CD14-positive monocyte (primary cell): Measurements from ENCODE around the gene MUC5B. TPM values are rescaled to one million over a fixed set of nuclear protein-coding genes. Genes with fewer than 3 reads are reported as not detected.

Source experiments
- DNase-seq, 3 donors: peaks; one replicate each; pipeline ENCODE4 v3.0.0-alpha.2; 2011 to 2022
- H2AFZ ChIP-seq: 2 replicates; pipeline ENCODE4 v1.6.0; 2012; ENCODE audit warnings: mild to moderate bottlenecking, low read depth, low read length, inconsistent platforms; ENCODE audit not compliant: insufficient read depth, poor library complexity, severe bottlenecking
- H3K27ac ChIP-seq, 2 donors: 1 replicate in 1 of 2; 2 replicates in 1 of 2; pipeline ENCODE4 v1.5.1; 2012 to 2013; ENCODE audit warnings: low read length in 2 of 2, control low read depth in 1 of 2, inconsistent platforms in 1 of 2, low read depth in 1 of 2, mild to moderate bottlenecking in 1 of 2
- H3K27me3 ChIP-seq, 2 donors: one replicate each; pipeline versions ENCODE4 v1.6.0 to v1.6.1; 2011 to 2013; ENCODE audit warnings: low read length in 2 of 2; ENCODE audit not compliant: control insufficient read depth in 2 of 2, insufficient read depth in 2 of 2
- H3K36me3 ChIP-seq, 2 donors: replicated peaks in 1 of 2; 1 replicate in 1 of 2; 2 replicates in 1 of 2; pipeline versions ENCODE4 v1.5.1 to v1.6.1; 2012 to 2013; ENCODE audit warnings: low read length in 2 of 2, control low read depth in 1 of 2, inconsistent platforms in 1 of 2, mild to moderate bottlenecking in 1 of 2; ENCODE audit not compliant: insufficient read depth in 2 of 2, control insufficient read depth in 1 of 2
- H3K4me1 ChIP-seq, 2 donors: 1 replicate in 1 of 2; 2 replicates in 1 of 2; pipeline versions ENCODE4 v1.5.1 to v1.6.1; 2012 to 2013; ENCODE audit warnings: low read length in 2 of 2, control low read depth in 1 of 2, inconsistent platforms in 1 of 2, mild to moderate bottlenecking in 1 of 2, moderate library complexity in 1 of 2; ENCODE audit not compliant: insufficient read depth in 2 of 2, control insufficient read depth in 1 of 2
- H3K4me2 ChIP-seq: replicated peaks from 2 replicates; pipeline ENCODE3; 2012; ENCODE audit warnings: low read length, moderate library complexity, mild to moderate bottlenecking; ENCODE audit not compliant: poor library complexity, severe bottlenecking; ENCODE audit errors: extremely low read depth
- H3K4me3 ChIP-seq, 3 experiments: fragments of 200-600 bp in 1 of 3; sonication (generic) in 1 of 3; replicated peaks in 1 of 3; 1 replicate in 2 of 3; 2 replicates in 1 of 3; pipeline ENCODE4 v1.5.1; 2011 to 2013; ENCODE audit warnings: low read length in 3 of 3, mild to moderate bottlenecking in 3 of 3, control low read depth in 2 of 3, low read depth in 2 of 3, inconsistent platforms in 1 of 3, moderate library complexity in 1 of 3
- H3K79me2 ChIP-seq: 2 replicates; pipeline ENCODE4 v1.6.0; 2012; ENCODE audit warnings: mild to moderate bottlenecking, control low read depth, inconsistent platforms, low read length, moderate library complexity; ENCODE audit not compliant: insufficient read depth
- H3K9ac ChIP-seq: 2 replicates; pipeline ENCODE4 v1.6.0; 2017; ENCODE audit warnings: low read length, mild to moderate bottlenecking; ENCODE audit not compliant: insufficient read depth, poor library complexity, severe bottlenecking
- H3K9me3 ChIP-seq, 2 donors: replicated peaks in 1 of 2; 1 replicate in 1 of 2; 2 replicates in 1 of 2; pipeline versions ENCODE4 v1.5.1 to v1.6.1; 2012 to 2013; ENCODE audit warnings: low read length in 2 of 2, control low read depth in 1 of 2; ENCODE audit not compliant: control insufficient read depth in 1 of 2, insufficient read depth in 1 of 2
- H4K20me1 ChIP-seq: 2 replicates; pipeline ENCODE4 v1.6.0; 2012; ENCODE audit warnings: mild to moderate bottlenecking, low read length, control low read depth, moderate library complexity; ENCODE audit not compliant: insufficient read depth
- H3K27ac Mint-ChIP-seq, 7 donors: one replicate each; pipeline ENCODE4 v1.8.0; 2020; ENCODE audit warnings: mild to moderate bottlenecking in 7 of 7, mixed read lengths in 7 of 7, moderate library complexity in 6 of 7, inconsistent platforms in 2 of 7
- H3K27me3 Mint-ChIP-seq, 3 donors: one replicate each; pipeline ENCODE4 v1.8.0; 2021 to 2022; ENCODE audit warnings: low read depth in 3 of 3, mild to moderate bottlenecking in 3 of 3, mixed read lengths in 3 of 3, moderate library complexity in 3 of 3, inconsistent platforms in 1 of 3
- H3K36me3 Mint-ChIP-seq, 2 donors: one replicate each; pipeline ENCODE4 v1.8.0; 2020; ENCODE audit warnings: mixed read lengths in 2 of 2, inconsistent platforms in 1 of 2, mild to moderate bottlenecking in 1 of 2
- H3K4me1 Mint-ChIP-seq: one replicate; pipeline ENCODE4 v1.8.0; 2020; ENCODE audit warnings: mild to moderate bottlenecking, mixed read lengths
- H3K4me3 Mint-ChIP-seq, 2 donors: one replicate each; pipeline ENCODE4 v1.8.0; 2020; ENCODE audit warnings: mild to moderate bottlenecking in 2 of 2, mixed read lengths in 2 of 2, moderate library complexity in 1 of 2
- H3K9me3 Mint-ChIP-seq, 7 donors: one replicate each; pipeline ENCODE4 v1.8.0; 2020 to 2022; ENCODE audit warnings: mixed read lengths in 7 of 7, mild to moderate bottlenecking in 6 of 7, moderate library complexity in 6 of 7, inconsistent platforms in 2 of 7
- WGBS: methylation state at CpG from one replicate; pipeline ENCODE4 v1.1.5; 2013; ENCODE audit warnings: missing lambda C conversion rate; ENCODE audit not compliant: insufficient coverage; 5-methylcytosine and 5-hydroxymethylcytosine counted together
- intact Hi-C, 2 donors: fragments of 100-400 bp; cut with micrococcal nuclease; formaldehyde crosslinking; loops; one replicate each; pipeline versions ENCODE4 v1.15.0 to v1.15.1; 2023
- polyA plus RNA-seq, 3 donors: library from polyadenylated mRNA; depleted of rRNA in 1 of 3; unstranded in 2 of 3; stranded (reverse) in 1 of 3; fragments of 300-500 nt in 2 of 3; fragments of >200 nt in 1 of 3; fragmentation: Illumina TruSeq in 2 of 3; gene quantifications; 1 replicate in 2 of 3; 2 replicates in 1 of 3; pipeline ENCODE4 v1.2.3, GENCODE V29; 2012 to 2021
- TF ChIP-seq, protein P1 (sequence below): fragments of 200-600 bp; IDR thresholded peaks from one replicate; pipeline ENCODE4 v1.8.0; 2022; ENCODE audit warnings: antibody characterized with exemption, mild to moderate bottlenecking

Gene MUC5B
- polyA plus RNA-seq, 3 donors = not detected

DNA sequence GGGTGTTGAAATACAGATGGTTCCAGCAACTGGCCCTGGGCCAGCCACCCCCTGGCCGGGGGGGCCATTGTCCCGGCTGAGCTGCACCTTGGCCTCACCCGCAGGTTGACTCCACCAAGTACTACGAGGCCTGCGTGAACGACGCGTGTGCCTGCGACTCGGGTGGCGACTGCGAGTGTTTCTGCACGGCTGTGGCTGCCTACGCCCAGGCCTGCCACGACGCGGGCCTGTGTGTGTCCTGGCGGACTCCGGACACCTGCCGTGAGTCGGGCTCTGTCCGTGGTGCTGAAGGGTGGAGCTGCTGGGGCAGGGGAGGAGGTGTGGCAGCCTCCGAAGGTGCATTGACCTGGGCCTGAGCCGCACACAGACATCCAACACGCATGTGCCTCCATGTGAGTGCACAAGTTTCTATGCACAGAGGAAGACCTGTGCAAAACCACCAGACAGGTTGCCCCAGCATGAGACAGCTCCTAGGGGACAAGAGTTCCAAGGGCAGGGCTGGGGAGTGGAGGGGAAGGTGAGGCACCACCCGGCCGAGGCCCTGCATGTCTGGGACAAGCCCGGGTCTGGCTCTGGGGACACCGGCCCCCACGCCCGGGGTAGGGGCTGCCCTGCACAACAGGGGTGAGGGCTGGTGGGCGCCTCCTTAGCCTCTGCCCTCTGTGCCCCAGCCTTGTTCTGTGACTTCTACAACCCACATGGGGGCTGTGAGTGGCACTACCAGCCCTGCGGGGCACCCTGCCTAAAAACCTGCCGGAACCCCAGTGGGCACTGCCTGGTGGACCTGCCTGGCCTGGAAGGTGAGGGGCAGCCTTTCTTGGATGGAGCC lies 16.1 kb downstream of the MUC5B start:
- H3K27ac Mint-ChIP-seq = no peak overlapping the region
- H3K27ac ChIP-seq = no peak overlapping the region
- peaks cover 20 to 25% (median 22%) of the 10 kb centered on the region in 7 donors for H3K9me3 Mint-ChIP-seq
- H3K4me1 ChIP-seq = no peaks in the 10 kb centered on the region
- H3K27me3 ChIP-seq = no peaks in the 10 kb centered on the region
- intact Hi-C loops = no loop called here
- no peak overlapping the region for H3K4me3 Mint-ChIP-seq
- 78% methylated on average over 32 of the region's 34 CpGs for WGBS
- peaks cover 11 to 32% of the 10 kb centered on the region in 2 donors for H3K9me3 ChIP-seq
- H3K4me1 Mint-ChIP-seq = no peaks in the 10 kb centered on the region
- no peaks in the 10 kb centered on the region for H3K36me3 Mint-ChIP-seq
- H3K79me2 ChIP-seq = no peaks in the 10 kb centered on the region
- H3K4me3 ChIP-seq = no peak overlapping the region
- TF ChIP-seq, protein P1, sequence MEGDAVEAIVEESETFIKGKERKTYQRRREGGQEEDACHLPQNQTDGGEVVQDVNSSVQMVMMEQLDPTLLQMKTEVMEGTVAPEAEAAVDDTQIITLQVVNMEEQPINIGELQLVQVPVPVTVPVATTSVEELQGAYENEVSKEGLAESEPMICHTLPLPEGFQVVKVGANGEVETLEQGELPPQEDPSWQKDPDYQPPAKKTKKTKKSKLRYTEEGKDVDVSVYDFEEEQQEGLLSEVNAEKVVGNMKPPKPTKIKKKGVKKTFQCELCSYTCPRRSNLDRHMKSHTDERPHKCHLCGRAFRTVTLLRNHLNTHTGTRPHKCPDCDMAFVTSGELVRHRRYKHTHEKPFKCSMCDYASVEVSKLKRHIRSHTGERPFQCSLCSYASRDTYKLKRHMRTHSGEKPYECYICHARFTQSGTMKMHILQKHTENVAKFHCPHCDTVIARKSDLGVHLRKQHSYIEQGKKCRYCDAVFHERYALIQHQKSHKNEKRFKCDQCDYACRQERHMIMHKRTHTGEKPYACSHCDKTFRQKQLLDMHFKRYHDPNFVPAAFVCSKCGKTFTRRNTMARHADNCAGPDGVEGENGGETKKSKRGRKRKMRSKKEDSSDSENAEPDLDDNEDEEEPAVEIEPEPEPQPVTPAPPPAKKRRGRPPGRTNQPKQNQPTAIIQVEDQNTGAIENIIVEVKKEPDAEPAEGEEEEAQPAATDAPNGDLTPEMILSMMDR = no peak
- no peak for DNase-seq
- no peak overlapping the region for H2AFZ ChIP-seq
- H3K27me3 Mint-ChIP-seq = peaks cover 0 to 5% (median 4%) of the 10 kb centered on the region in 3 donors
- no peaks in the 10 kb centered on the region for H4K20me1 ChIP-seq
- H3K4me2 ChIP-seq = no peak overlapping the region
- no peaks in the 10 kb centered on the region for H3K36me3 ChIP-seq
- H3K9ac ChIP-seq = no peak overlapping the region

DNA sequence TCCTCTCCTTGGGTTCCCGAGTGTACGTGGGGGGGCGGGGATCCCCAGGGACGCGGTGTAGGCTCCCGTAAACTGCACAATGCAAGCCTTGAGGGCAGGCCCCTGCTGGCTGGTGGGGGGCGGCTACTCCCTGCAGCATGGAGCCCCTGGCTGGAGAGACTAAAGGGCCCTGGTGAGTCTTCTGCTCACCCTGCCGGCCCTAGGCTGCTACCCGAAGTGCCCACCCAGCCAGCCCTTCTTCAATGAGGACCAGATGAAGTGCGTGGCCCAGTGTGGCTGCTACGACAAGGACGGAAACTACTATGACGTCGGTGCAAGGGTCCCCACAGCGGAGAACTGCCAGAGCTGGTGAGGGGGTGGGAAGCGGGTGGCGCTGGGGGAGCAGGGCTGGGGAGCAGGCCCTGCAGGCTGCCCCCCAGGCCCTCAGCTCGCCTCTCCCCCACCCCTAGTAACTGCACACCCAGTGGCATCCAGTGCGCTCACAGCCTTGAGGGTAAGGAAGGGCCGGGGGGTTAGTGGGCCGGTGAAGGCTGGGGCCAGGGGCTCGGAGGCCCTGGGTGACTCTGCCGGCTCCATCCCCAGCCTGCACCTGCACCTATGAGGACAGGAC lies 16.8 kb downstream of the MUC5B start:
- Histone ChIP-seq H3K4me2 (no peak overlapping the region), H4K20me1 (no peaks in the 10 kb centered on the region), H3K9me3 (peaks cover 11 to 37% of the 10 kb centered on the region in 2 donors), H3K27me3 (no peaks in the 10 kb centered on the region), H2AFZ (no peak overlapping the region), H3K36me3 (no peaks in the 10 kb centered on the region), H3K4me1 (no peaks in the 10 kb centered on the region), H3K79me2 (no peaks in the 10 kb centered on the region), H3K27ac (no peak overlapping the region), H3K9ac (no peak overlapping the region), H3K4me3 (no peak overlapping the region)
- Mint-ChIP-seq H3K9me3 (peaks cover 24 to 30% (median 26%) of the 10 kb centered on the region in 7 donors), H3K27ac (no peak overlapping the region), H3K27me3 (peaks cover 0 to 5% (median 4%) of the 10 kb centered on the region in 3 donors), H3K4me3 (no peak overlapping the region), H3K36me3 (no peaks in the 10 kb centered on the region), H3K4me1 (no peaks in the 10 kb centered on the region)
- TF ChIP-seq, protein P1 = no peak
- no peak for DNase-seq
- intact Hi-C loops = no loop called here
- WGBS = 91% methylated on average over 15 of the region's 23 CpGs
